ENCODE measurements around the gene OR5K3.

The OR5K3 gene

GRCh38 chr3:98372445-98372844, 18.0 kb upstream of the OR5K3 start:
- Histone ChIP-seq H3K36me3 (ENCODE audit: low read length) (no peaks in the 10 kb centered on the region), H3K4me2 (ENCODE audit: low read depth, low read length, poor library complexity, severe bottlenecking) (no peak overlapping the region), H3K27ac (ENCODE audit: low read depth, low read length) (no peak overlapping the region), H3K27me3 (ENCODE audit: low read length) (no peaks in the 10 kb centered on the region), H3K9ac (ENCODE audit: low read length) (no peak overlapping the region), H3K9me2 (replicated peaks; ENCODE audit: insufficient read depth, low read length) (no peaks in the 10 kb centered on the region), H4K20me1 (ENCODE audit: low read depth, low read length) (no peaks in the 10 kb centered on the region), H3F3A (ENCODE audit: insufficient read depth) (no peaks in the 10 kb centered on the region), H3K9me3 (ENCODE audit: insufficient read depth, low read length) (no peaks in the 10 kb centered on the region), H3K4me3 (ENCODE audit: insufficient read depth, low read length, poor library complexity, severe bottlenecking) (no peak overlapping the region), H3K79me2 (ENCODE audit: insufficient read depth, low read length) (no peaks in the 10 kb centered on the region), H2AFZ (ENCODE audit: low read depth, low read length, severe bottlenecking) (no peak overlapping the region)
- TF ChIP-seq CTCF (IDR thresholded peaks at IDR 0.05; ENCODE audit: insufficient read depth, low read length, poor library complexity, severe bottlenecking) (no peak), EZH2phosphoT487 (conservative IDR thresholded peaks at IDR 0.05; ENCODE audit: low read length) (no peak)

- Histone ChIP-seq H3K9me3 (ENCODE audit: insufficient read depth, low read length) (no peaks in the 10 kb centered on the region), H3K9ac (ENCODE audit: low read length) (no peak overlapping the region), H3K4me3 (ENCODE audit: insufficient read depth, low read length, poor library complexity, severe bottlenecking) (no peak overlapping the region), H3K27me3 (ENCODE audit: low read length) (no peaks in the 10 kb centered on the region), H3K36me3 (ENCODE audit: low read length) (no peaks in the 10 kb centered on the region), H3K27ac (ENCODE audit: low read depth, low read length) (no peak overlapping the region), H3F3A (ENCODE audit: insufficient read depth) (no peaks in the 10 kb centered on the region), H3K9me2 (replicated peaks; ENCODE audit: insufficient read depth, low read length) (no peaks in the 10 kb centered on the region), H3K79me2 (ENCODE audit: insufficient read depth, low read length) (no peaks in the 10 kb centered on the region), H2AFZ (ENCODE audit: low read depth, low read length, severe bottlenecking) (no peak overlapping the region), H4K20me1 (ENCODE audit: low read depth, low read length) (no peaks in the 10 kb centered on the region), H3K4me2 (ENCODE audit: low read depth, low read length, poor library complexity, severe bottlenecking) (no peak overlapping the region)
- TF ChIP-seq EZH2phosphoT487 (conservative IDR thresholded peaks at IDR 0.05; ENCODE audit: low read length) (no peak), CTCF (IDR thresholded peaks at IDR 0.05; ENCODE audit: insufficient read depth, low read length, poor library complexity, severe bottlenecking) (no peak)
Observed at GRCh38 chr3:98376631-98377030, 13.8 kb upstream of the OR5K3 start.

- Histone ChIP-seq H3K4me3 (ENCODE audit: insufficient read depth, low read length, poor library complexity, severe bottlenecking) (no peak overlapping the region), H2AFZ (ENCODE audit: low read depth, low read length, severe bottlenecking) (no peak overlapping the region), H4K20me1 (ENCODE audit: low read depth, low read length) (no peaks in the 10 kb centered on the region), H3K27ac (ENCODE audit: low read depth, low read length) (no peak overlapping the region), H3F3A (ENCODE audit: insufficient read depth) (no peaks in the 10 kb centered on the region), H3K79me2 (ENCODE audit: insufficient read depth, low read length) (no peaks in the 10 kb centered on the region), H3K9me3 (ENCODE audit: insufficient read depth, low read length) (no peaks in the 10 kb centered on the region), H3K27me3 (ENCODE audit: low read length) (no peaks in the 10 kb centered on the region), H3K9me2 (replicated peaks; ENCODE audit: insufficient read depth, low read length) (no peaks in the 10 kb centered on the region), H3K9ac (ENCODE audit: low read length) (no peak overlapping the region), H3K36me3 (ENCODE audit: low read length) (no peaks in the 10 kb centered on the region), H3K4me2 (ENCODE audit: low read depth, low read length, poor library complexity, severe bottlenecking) (no peak overlapping the region)
- TF ChIP-seq CTCF (IDR thresholded peaks at IDR 0.05; ENCODE audit: insufficient read depth, low read length, poor library complexity, severe bottlenecking) (no peak), EZH2phosphoT487 (conservative IDR thresholded peaks at IDR 0.05; ENCODE audit: low read length) (no peak)
Observed at GRCh38 chr3:98388147-98388546, 2.3 kb upstream of the OR5K3 start.

All from SU-DHL-6 (cell line).